ENCODE measurements around the gene NAMPT.
"Not testable (repeated sequence)": the region's sequence is repeated elsewhere in the genome, so short reads cannot be mapped to it uniquely, and the experiment has no call there.

NAMPT gene

GRCh38 chr7:106284714-106285050 lies at the start of gene NAMPT:
NAMPT (minus strand) TSS chr7:106284983; CDS start chr7:106284884, 99 bp downstream.
- no peak for DNase-seq

GRCh38 chr7:106332201-106332600 lies 47.4 kb upstream of the NAMPT start:
- DNase-seq: no peak

- no peak for DNase-seq
Observed at GRCh38 chr7:106331441-106332175, 46.8 kb upstream of the NAMPT start.

- no peak for DNase-seq
Observed at GRCh38 chr7:106329971-106330733, 45.4 kb upstream of the NAMPT start.

- DNase-seq: no peak
Observed at GRCh38 chr7:106329408-106329807, 44.6 kb upstream of the NAMPT start.

GRCh38 chr7:106327538-106328481 lies 43.0 kb upstream of the NAMPT start:
- DNase-seq: no peak

- DNase-seq: no peak
Observed at GRCh38 chr7:106326594-106327537, 42.1 kb upstream of the NAMPT start.

GRCh38 chr7:106324509-106324908 lies 39.7 kb upstream of the NAMPT start:
- DNase-seq: not testable (repeated sequence)

GRCh38 chr7:106320254-106320770 lies 35.5 kb upstream of the NAMPT start:
- DNase-seq: not testable (repeated sequence)

GRCh38 chr7:106318482-106318881 lies 33.7 kb upstream of the NAMPT start:
- no peak for DNase-seq

GRCh38 chr7:106317971-106318370 lies 33.2 kb upstream of the NAMPT start:
- no peak for DNase-seq

GRCh38 chr7:106316947-106317346 lies 32.2 kb upstream of the NAMPT start:
- no peak for DNase-seq

- no peak for DNase-seq
Observed at GRCh38 chr7:106314875-106315274, 30.1 kb upstream of the NAMPT start.

- no peak for DNase-seq
Observed at GRCh38 chr7:106313966-106314365, 29.2 kb upstream of the NAMPT start.

- DNase-seq: no peak
Observed at GRCh38 chr7:106313456-106313901, 28.7 kb upstream of the NAMPT start.

- DNase-seq: no peak
Observed at GRCh38 chr7:106312906-106313305, 28.1 kb upstream of the NAMPT start.

GRCh38 chr7:106312099-106312871 lies 27.5 kb upstream of the NAMPT start:
- DNase-seq: no peak

- no peak for DNase-seq
Observed at GRCh38 chr7:106309362-106309761, 24.6 kb upstream of the NAMPT start.

GRCh38 chr7:106306256-106306655 lies 21.5 kb upstream of the NAMPT start:
- no peak for DNase-seq

GRCh38 chr7:106305732-106306131 lies 20.9 kb upstream of the NAMPT start:
- no peak for DNase-seq

GRCh38 chr7:106304568-106304967 lies 19.8 kb upstream of the NAMPT start:
- DNase-seq: no peak

All from cortex of kidney (tissue), 1 donor.